Measurements from ENCODE around the gene FAHD2A.
"Not testable (repeated sequence)": the region's sequence is repeated elsewhere in the genome, so short reads cannot be mapped to it uniquely, and the experiment has no call there.

Gene FAHD2A, protein sequence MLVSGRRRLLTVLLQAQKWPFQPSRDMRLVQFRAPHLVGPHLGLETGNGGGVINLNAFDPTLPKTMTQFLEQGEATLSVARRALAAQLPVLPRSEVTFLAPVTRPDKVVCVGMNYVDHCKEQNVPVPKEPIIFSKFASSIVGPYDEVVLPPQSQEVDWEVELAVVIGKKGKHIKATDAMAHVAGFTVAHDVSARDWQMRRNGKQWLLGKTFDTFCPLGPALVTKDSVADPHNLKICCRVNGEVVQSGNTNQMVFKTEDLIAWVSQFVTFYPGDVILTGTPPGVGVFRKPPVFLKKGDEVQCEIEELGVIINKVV

DNA sequence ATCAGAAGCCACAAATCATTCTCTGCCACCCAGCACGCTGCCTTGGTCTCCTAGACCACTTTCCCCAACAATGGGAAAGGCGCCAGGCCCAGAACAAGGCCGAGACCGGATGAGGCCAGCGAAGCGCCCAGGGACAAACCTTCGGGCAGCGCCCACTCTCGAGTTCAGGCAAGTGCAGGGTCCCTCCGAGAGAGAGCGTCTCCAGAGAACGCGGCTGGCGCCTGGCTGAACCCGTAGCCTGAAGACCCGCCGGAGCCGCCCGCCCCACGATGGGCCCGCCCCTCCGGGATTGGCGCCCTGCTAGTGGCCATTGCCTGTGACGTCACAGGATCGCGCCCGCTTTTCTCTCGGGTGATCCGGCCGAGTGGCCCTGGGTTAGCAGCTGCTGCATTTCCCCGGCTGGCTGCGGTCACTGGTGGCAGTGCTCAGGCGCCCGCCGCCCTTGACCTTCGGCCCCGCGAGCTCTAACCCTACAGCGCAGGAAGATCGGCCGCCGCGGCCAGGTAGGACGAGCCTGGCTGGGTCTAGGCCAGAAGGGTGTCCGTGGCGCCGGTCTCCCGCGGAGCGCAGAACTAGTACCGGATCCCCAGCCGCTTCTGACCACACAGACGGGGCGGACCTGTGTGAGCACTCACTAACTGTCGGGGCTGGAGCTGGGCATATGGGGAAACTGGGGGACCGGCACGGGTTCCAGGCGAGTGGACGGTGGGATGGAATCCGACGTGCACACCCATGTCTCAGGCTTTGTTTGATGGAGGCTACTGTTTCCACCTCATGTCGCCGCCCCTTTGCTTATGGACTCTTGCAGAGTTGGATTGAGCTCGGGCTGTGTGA lies at the start of gene FAHD2A:
Gene FAHD2A, plus strand, starts transcription at position 339 of the 834 bp plus-strand sequence. CDS start 2,851 bp downstream, outside the sequence.
- DNase-seq, result peak; percentile 27 to 92 (median 90)

DNA sequence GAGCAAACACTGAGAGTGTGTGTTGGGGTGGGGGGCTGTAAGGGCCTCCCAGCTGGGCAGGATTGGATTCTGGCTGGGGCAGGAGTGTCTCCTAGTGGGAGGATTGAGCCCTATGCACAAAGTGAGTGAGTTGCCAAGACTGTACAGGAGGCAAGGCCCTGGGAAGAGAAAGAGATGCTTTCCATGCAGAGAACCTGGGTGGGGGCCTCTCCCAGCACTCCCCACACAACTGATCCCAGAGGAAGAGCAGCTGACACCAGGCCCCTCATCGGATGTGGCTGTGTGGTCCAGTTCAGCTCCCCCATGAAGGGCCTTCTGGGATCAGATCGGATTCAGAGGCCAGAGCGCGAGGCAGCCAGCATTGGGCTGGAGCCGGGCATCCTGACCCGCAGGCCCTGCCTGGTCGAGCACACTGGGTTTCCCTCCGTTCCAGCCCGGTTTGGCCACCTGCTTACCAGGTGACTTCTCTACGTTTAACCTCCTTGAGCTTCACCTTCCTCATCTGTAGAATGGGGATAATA lies 49.4 kb upstream of the FAHD2A start:
- no peak for DNase-seq

DNA sequence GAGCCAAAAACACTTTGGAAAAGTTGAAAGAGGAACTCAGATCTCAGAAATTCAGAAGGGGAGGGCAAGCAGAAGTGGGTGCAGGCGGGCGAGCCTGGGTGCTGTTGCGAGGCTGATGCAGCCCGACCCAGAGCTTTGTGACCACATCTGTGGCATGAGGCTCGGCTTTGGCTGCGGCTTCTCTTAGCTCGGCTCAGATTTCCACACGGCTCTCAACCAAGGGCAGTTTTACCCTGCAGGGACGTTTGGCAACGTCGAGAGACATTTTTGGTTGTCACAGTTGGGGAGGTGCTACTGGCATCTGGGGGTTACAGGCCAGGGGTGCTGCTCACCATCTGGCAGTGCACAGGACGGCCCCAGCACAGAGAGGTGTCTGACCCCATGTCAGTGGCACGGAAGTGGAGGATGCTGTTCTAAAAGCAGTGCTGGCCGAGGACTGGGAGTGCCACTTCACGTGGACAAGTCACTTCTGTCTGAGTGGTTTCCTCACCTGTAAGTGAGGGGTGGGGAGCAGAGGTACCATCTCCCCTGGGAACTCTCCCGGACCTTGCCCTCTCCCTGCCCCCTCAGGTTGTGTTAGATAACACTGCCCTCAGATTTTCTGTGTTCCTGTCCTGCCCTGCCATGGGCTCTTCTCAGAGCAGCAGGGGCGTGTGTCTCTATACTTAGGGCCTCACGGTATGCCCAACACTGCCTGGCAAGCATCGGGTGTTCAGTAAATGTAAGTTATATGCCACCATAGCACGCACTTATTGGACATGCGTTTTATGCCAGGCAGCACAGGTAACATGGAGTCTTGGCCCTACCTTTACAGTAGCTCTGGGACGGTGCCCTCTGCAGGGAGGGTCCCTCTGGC lies 48.7 kb upstream of the FAHD2A start:
- no peak for DNase-seq

DNA sequence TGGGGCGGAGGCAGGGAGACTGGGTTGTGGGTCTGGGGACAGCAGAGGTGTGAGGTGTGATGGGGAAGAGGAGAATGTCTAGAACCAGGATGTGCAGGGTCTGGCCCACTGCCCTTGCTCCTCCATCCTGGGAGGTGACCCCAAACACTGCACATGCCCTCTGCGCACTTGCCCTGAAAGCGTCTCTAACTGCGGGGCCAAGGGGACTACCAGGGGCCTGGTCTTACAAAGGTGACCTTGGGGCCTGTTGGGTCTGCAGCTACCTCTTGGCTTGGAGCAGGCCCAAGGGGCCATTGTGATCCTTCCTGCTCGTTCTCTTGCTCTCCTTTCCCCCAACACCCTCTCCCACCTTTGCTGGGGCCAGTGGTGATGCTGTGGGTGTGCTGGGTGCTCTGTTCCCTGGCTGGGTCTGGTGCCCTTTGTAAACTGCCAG lies 48.0 kb upstream of the FAHD2A start:
- DNase-seq, result no peak

DNA sequence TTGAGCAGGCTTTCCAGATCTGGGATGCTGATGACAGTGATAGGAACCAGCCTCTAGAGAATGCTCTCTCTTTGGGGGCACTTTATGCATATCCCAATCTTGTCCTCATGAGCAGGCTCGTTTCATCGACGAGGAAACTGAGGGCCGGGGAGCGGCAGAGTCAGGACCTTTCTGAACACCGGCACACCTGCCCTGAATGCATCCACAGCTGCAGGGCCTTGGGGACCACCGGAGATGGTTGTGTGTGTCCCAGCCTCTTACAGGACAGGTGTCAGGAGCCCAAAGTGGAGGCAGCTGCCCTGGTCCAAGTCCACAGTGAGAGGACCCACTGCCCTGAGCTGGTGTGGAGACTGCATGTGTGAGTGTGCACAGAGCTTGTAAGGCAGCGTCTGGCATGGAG lies 47.6 kb upstream of the FAHD2A start:
- no peak for DNase-seq

DNA sequence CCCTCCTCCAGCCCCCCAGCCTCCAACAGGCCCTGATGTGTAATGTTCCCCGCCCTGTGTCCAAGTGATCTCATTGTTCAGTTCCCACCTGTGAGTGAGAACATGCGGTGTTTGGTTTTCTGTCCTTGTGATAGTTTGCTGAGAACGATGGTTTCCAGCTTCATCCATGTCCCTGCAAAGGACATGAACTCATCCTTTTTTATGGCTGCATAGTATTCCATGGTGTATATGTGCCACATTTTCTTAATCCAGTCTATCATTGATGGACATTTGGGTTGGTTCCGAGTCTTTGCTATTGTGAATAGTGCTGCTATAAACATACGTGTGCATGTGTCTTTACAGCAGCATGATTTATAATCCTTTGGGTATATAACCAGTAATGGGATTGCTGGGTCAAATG lies 47.0 kb upstream of the FAHD2A start:
- DNase-seq, result not testable (repeated sequence)

DNA sequence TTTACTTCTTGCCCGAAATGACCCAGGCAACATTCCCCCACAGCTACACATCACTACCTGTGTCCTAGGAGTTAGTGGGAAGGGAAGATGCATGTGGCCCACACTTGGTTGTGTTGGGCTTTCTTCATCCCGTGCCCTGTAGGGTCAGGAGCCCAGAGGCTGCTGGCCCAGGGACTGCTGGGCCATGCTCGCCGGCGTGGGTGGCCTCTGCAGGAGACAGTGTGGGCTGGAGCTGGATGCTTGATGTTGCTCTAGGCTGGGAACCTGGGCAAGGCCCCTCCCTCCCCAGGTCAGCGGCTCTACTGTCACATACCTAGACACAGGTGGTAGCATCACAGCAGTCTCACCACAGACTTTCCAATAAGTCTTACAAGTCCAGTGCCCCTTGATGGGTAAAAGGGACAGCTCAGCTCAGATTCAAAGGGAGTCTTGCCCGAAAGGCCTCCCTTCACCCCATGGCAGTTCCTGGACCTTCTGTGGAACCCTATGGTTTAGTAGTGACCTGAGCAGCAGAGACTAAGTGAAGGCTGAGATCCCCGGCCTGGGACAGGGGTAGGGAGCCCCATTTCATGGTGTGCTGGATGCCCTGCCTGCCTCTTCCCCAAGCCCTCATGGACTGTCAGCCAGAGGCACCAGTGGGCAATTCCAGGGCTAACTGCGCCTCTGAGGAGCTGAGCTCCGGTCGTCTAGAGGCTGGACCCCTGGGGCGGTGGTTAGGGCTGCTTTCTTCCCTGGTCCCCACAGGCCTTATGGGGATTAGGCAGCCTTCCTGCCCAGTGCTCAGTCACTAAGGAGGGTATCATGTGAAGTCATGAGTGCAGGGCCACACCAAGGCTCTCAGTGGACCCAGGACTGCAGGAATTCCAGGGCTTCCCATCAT lies 45.4 kb upstream of the FAHD2A start:
- DNase-seq, result no peak

DNA sequence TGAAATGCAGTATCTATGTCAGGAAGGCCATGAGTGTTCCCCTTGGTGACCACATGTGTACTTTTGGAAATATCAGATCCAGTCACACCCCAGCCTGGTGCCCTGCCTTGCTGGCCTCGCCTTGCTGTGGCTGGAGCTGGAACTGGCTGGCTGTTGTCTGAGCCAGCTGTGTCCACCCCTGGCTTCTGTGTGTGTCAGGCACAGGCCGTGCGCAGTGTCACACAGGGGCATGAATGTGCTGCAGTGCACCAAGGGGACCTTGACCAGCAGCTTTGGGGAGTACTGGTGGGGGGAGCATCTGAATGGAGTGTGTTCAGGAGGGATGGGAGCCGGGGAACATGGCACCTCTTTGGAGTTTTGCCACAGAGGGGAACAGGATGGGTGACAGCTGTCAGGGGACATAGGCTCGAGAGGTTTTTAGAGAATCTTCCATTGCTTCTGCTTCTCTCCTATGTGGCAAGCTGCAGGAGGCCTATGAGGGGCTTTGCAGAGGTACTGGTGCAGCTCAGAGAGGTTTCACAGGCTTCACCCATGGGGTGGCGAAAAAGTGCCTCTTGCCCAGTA lies 44.7 kb upstream of the FAHD2A start:
- no peak for DNase-seq

DNA sequence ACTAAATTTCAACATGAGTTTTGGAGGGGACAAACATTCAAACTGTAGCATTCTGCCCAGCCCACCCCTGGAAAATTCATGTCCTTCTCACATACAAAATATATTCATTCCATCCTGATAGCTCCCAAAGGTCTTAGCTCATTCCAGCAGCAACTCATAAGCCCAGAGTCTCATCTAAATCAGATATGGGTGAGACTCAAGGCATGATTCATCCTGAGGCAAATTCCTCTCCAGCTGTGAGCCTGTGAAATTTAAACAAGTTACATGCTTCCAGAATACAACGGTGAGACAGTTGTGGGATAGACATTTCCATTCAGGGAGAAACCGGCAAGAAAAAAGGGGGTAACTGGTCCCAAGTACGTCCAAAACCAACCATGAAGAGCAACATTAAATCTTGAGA lies 43.5 kb upstream of the FAHD2A start:
- DNase-seq, result no peak

DNA sequence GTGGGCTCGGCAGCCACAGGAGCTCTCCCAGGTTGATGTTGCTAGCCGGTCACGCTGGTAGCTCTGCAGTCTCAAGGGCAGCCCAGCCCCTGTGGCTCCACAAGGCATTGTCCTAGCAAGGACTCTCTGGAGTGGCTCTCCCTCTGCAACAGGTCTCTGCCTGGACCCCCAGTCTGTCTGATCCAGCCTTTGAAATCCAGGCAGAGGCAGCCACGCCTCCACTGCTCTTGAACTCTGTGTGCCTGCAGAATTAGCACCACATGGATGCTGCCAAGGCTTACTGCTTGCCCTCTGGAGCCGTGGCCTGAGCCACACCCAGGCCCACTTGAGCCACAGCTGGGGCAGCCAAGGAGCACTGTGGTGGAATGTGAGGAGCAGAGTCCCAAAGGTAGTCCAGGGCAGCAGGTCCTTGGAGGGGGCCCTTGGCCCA lies 43.0 kb upstream of the FAHD2A start:
- DNase-seq, result no peak

DNA sequence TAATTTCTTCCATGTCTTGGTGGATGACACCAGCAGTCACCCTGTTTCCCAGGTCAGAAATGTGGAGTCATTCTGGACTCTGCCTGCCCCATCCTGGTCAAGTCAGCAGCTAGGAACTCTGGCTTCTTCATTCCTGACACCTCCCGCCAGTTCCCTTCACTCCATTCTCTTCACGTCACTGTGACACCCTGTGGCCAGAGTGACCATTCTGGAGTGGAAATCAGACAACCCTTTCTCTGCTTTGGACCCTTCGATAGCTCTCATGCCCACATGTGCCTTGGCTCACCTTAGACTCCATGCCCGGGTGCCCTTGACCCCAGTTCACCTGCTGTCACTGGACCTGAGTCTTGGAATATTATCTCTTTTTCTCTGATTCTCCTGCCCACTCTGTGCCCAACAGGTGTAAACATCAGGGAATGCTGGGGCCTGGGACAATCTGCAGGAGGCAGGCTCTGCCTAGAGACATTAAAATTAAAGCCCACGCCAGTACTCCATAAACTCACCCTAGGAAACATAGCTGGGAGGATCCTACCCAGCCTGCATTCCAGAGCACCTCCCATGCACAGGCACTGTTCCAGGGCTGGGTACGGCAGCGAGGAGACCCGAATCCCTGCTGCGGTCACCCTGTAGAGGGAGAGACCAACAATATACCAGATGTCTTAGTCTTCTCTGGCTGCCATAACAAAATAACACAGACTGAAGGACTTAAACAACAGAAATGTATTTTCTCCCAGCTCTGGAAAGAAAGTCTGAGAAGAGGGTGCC lies 41.1 kb upstream of the FAHD2A start:
- no peak for DNase-seq

DNA sequence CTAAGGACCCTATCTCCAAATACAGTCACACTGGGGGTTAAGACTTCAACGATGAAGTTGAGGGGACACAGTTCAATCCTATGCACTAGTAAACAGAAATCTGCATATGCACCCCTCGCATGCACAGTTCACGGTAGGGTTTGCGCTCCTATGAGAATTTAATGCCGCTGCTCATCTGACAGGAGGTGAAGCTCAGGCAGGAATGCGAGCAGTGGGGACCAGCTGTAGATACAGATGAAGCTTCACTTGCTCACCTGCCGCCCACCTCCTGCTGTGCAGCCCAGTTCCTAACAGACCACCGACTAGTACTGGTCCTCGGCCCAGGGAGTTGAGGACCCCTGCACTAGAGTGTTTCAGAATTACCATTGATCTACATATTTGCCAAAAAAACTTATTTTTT lies 40.0 kb upstream of the FAHD2A start:
- DNase-seq, result no peak

DNA sequence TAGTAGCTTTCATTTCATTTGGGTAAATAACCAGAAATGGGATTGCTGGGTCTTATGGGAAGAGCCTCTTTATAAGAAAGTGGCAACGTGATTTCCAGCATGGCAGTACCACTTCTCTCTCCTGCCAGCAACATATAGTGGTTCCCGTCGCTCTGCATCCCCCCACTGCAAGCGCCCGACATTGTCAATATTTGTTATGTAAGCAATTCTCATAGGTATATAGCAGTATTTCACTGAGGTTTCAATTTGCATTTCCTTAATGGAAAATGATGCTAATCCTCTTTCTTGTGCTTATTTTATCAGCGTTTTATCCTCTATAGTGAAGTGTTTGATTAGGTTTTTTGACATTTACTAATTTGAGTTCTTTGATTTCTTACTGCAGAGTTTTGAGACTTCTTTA lies 36.0 kb upstream of the FAHD2A start:
- DNase-seq, result no peak

DNA sequence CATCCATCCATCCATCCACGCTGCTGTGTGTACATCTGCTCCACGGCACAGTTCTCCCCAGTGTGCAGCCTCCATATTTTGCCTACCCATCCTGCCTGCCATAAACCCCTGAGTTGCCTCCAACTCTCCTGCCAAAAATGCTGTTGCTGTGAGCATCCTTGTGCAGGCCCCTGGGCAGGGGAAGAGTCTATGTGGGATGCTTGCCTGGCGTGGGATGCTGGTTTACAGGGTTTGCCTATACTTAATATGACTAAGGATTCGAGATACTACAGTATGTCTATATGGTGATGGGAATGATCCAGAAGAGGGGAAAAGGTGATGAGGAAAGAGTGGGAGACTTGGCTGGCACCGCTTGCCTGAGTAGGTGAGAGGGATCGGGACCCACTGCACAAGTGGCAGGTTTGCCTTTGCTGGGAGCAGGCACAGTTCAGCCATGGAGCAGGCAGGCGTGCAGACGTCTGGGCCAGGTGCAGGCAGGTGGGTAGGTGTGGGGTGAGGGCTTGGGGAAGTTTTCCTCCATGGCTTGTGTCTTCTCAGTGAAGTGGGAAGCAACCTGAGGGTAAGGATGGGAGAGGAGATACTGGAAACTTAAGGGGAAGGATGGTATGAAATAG lies 30.2 kb upstream of the FAHD2A start:
- no peak for DNase-seq

DNA sequence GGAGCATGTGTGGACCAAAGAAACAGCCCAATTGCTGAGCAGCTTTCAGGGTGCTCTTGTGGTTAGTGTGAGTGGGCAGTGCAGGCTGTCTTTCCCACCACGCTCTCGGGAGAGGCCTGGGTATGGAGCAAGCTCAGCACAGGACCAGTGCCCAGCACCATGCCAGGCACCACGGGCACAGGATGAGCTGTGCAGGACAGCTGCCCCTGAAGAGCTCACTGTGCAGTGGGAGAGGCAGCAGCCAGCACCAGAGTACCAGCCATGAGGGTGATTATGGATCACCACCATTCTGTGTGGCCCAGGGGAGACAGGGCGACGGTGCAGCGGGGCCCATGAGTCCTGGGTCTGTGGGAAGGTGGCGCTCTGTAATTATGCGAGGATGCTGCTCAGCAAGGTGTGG lies 29.7 kb upstream of the FAHD2A start:
- no peak for DNase-seq

DNA sequence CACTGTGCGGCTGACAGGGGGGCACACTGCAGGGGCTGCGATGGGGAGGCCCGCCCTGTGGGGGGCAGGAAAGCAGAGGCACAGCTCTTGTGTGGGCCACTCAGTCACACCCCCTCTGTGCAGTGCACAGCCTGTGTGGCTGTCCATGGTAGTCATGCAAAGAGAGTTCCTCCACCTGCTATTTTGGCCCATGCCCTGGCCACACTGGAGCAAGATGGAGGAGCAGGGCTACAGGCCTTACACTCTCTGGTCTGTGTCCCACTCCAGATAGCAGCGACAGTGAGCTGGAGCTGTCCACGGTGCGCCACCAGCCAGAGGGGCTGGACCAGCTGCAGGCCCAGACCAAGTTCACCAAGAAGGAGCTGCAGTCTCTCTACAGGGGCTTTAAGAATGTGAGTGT lies 28.5 kb upstream of the FAHD2A start:
- DNase-seq, result no peak

DNA sequence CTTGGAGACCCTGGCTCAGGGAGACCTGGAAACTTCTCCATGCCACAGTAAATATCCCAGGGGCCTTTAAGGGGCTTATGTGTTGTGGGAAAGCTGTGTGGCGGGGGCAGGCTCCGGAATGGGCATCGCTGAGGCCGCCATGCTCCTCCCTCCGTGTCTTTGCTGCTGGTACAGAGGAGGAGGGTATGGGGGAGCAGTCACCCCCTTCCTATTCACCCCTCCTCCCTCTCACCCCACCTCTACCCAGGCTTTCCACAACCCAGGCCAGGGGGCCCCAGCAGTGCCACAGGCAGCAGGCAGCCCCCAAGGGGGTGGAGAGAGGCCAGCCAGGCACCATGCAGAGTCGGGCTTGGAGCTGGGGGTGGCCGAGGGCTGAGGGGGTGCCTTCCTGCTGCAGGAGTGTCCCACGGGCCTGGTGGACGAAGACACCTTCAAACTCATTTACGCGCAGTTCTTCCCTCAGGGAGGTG lies 28.0 kb upstream of the FAHD2A start:
- no peak for DNase-seq

DNA sequence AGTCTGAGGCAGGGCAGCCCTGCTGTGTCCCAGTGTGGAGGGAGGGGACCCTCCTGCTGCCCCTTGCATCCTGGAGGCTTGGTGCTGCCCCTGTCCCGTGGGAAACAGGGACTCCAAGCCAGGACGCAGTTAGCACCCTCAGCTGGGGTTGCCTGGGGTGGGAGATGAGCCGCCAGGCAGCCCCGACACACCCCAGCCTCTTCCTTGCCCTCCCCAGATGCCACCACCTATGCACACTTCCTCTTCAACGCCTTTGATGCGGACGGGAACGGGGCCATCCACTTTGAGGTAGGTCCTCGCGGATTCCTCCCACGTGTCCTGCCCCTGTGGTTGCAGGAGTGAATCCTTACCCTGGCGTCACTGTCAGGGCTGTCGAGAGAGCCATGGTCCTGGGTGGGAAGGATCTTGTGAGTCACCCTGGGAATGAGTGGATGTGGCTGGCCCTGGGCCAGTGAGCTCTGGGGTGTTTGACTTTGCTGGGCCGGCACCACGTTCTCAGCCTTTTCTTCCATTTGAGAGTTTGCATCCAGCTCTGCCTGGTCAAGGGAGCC lies 27.5 kb upstream of the FAHD2A start:
- DNase-seq, result no peak

DNA sequence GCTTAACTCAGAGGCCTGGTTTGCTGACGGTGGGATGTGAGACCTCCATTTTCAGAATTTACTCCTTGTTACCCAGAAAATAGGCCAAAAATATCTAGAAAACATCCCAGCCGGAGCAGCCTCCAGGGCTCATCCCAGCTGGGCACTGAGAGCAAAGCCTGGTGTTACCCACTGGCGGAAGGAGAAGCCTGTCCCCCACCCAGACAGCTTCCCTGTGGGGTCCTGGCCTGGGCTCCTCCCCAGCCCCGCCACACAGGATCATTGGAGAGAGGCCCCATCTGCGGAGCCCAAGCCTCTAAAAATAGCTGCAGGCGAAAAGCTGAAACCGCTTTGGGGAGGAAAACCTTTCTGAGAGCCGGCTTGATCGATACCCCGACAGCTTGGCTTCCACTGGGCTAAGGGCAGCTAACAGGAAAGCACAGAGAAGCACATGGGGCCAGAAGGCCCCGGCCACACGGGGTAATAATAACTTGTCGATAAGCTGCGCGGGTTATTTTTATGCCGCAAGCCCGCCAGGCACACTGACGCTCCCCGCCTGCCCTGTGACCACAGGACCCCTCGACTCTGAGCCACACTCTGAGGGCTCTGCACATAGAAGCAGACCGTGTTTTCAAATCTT lies 26.9 kb upstream of the FAHD2A start:
- DNase-seq, result no peak

Data from C1 segment of cervical spinal cord (tissue), 14 donors.